Retina (tissue), 1 donor: Measurements from ENCODE around the gene EGFLAM.
"Not testable (repeated sequence)": the region's sequence is repeated elsewhere in the genome, so short reads cannot be mapped to it uniquely, and the experiment has no call there.

Experiments
- DNase-seq: peaks from one replicate; pipeline ENCODE4 v3.0.0-alpha.2; 2016

The EGFLAM gene

GRCh38 chr5:38379350-38379937 is 121.1 kb downstream of the EGFLAM start:
- peak; percentile 46 for DNase-seq

DNA sequence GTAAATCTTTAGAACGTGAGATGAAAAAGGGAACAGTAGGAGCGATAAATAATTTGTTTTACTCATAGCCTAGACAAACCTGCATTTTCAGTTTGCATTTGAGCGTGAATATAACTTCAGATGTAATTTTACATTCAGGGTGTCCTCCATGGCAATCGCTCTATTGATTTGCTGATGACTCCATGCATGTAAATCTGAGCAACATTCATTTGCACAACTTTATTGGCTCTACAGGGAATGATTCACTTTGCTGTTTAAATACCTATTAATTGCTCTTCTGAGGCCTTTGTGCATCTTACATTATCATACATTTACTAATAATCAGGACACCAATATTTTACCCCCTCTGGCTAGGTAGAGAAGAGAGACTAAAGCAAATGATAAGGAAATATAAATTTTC is 122.2 kb downstream of the EGFLAM start:
- DNase-seq = no peak

DNA sequence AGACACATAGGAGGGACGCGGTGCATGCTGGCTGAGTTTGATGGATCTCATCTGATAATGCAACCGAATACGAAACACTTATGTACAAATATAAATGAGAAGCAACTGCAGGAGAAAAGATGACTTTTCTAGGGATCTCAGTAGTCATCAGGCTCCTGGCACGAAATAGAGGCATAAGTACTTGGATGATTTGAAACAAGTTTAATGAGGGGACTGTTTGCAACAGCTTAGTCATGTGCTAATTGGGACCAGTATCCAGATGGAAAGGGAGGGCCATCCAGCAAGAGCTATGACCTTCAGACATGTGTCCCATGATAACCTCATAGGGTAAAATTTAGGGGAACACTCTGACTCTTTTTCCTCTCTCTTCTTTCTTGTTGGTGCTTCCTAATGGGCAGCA is 123.0 kb downstream of the EGFLAM start:
- DNase-seq = no peak

DNA sequence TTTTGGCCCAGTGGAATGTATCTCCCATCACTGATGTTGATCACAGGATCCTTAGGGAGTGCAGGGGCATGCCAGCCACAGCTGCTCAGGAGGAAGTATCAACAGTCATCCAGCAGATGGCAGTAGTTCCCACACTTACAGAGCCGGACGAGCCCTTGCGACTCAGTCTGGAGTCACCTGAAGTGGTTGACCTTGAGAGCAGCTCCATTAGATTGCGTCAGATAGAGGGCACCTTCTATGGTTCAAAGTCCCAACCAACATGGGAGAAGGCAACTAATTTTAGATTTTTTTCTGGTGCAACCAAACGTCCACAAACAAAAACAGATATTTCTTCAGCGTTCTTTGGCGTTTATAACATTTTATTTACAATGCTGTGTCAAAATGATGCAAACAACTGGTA is 124.5 kb downstream of the EGFLAM start:
- peak; percentile 63 for DNase-seq

DNA sequence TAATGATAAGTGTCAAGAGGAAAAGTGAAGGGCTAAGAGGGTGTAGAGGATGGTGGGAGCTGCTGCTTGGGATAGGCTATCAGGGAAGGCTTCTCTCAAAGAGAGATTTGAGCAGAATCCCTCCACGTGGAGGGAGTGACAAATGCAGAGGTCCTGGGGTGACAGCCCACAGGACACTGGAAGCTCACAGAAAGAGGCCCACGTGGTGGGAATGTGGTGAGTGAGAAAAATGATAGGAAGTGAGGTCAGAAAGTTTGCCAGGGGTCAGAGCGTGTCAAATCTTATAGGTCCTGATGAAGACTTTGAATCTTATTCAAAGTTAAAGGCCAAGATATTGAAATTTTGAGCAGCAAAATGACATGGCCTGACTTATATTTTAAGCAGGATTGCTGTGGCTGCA is 125.3 kb downstream of the EGFLAM start:
- no peak for DNase-seq

- DNase-seq = no peak
Measured at GRCh38 chr5:38384396-38384795, 126.0 kb downstream of the EGFLAM start.

DNA sequence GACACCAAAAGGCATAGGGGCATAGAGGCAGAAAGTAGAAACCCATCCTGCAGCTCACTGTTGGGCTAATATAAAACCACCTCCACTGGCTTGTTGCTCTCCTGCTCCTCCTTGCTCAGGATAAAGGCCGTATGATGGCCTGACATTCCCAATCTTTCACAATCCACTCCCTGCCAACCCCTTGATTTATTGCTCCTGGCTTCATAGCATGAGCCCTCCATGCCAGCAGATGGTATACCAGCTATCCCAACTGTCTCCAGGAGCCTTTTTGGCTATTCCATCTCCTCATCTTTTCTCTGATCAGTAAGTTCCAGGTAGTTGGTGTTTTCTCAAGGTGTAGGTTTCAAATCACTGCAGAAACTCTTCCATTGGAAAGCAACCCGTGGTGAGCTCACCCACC is 128.8 kb downstream of the EGFLAM start:
- DNase-seq = no peak

GRCh38 chr5:38393636-38394035 is 135.3 kb downstream of the EGFLAM start:
- no peak for DNase-seq

- DNase-seq = no peak
Measured at GRCh38 chr5:38396766-38397165, 138.4 kb downstream of the EGFLAM start.

DNA sequence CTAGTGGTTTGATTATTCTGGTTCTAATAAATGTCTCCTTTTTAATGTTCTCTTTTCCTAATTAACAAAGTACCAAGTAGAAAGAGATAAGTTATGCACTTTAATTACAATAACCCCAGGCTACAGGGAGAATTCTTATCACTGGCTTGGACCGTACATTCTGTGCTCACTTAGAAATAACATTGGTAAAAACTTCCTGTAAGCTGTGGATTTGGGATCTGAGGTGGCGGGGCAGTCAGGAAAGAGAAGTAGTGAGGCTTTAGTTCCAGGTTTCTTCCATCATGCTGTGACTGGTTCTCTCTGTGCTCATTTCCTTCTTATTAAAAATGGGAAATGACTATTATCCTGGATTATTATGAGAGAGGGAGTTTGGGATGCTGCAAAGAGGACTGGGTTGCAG is 142.0 kb downstream of the EGFLAM start:
- no peak for DNase-seq

GRCh38 chr5:38401145-38401544 is 142.8 kb downstream of the EGFLAM start:
- DNase-seq = no peak

DNA sequence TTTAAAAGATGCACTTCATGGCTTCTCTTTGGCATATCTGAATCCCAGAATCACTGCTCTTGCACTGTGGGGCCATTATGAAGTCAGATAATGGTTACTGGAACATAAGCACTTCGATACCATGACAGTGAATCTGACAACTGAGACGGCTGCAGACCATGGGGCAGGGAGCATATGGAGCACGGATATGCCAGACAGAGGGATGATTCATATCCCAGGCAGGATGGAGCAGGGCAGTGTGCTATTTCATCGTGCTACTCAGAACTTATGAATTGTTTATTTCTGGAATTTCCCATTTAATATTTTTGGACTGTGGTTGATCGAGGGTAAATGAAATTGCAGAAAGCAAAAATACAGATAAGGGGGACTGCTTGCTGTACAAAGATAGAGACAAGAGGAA is 145.0 kb downstream of the EGFLAM start:
- no peak for DNase-seq

DNA sequence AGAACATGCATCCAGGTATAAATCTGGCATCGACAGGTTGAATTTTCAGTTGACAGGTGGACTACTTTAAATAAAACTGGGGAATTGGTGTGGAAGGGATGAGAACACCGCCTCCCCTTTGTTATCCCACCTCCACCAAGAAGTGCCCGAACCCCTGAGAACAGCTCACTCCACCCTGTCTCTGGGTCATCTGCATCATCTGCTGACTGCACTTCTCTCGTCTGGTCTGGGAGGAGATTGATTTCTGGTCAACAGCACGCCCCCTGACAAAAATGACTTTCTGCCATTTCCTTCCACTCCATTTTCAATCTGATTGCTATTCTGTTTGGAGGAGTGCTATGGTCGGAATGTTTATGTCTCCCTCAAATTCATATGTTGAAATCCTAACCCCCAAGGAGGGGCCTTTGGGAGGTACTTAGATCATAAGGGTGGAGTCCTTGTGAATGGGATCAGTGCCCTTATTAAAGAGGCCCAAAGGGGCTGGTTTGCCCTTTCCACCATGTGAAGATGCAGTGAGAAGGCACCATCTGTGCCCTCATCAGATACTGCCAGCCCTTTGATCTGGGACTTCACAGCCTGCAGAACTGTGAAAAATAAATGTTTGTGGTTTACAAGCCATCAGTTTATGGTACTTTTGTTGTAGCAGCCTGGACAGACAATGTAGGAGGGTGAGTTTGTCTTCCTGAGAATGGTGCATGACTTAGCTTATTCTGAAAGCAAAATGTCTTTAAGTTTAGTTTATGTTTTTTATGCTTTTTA is 145.7 kb downstream of the EGFLAM start:
- no peak for DNase-seq

- DNase-seq = no peak
Measured at GRCh38 chr5:38404667-38405276, 146.4 kb downstream of the EGFLAM start.

DNA sequence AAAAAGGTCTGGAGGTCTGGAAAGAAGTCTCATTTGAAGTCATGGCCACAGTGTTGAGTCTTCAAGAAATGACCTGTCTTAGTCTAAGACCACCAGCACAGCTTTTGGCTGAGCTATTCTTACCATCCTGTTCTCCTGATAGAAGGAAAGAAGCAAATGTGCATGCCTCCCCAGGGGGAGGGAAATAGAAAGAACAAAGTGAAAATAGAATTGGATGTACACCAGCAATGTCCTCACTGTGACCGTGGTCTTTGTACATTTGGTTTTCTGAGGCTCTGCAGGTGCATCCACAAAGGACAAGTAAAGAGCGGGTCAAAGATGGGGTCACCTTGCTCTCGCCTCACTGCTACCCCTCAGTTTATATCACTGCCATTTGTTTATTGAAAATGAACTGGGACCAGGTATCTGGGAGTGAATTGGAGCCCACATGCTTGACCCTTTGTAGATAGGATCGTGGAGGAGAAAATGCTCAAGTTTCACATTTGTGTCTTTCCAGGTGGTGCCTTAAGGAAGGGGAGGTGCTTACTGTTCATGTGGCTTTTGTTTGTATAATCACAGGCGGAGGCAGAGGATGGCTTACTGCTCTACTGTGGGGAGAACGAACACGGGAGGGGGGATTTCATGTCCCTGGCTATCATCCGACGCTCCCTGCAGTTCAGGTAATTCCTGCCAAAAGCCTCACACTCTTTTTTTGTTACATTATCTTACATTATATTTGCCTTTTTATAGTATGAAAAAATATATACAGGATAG is 150.3 kb downstream of the EGFLAM start:
- DNase-seq = no peak

DNA sequence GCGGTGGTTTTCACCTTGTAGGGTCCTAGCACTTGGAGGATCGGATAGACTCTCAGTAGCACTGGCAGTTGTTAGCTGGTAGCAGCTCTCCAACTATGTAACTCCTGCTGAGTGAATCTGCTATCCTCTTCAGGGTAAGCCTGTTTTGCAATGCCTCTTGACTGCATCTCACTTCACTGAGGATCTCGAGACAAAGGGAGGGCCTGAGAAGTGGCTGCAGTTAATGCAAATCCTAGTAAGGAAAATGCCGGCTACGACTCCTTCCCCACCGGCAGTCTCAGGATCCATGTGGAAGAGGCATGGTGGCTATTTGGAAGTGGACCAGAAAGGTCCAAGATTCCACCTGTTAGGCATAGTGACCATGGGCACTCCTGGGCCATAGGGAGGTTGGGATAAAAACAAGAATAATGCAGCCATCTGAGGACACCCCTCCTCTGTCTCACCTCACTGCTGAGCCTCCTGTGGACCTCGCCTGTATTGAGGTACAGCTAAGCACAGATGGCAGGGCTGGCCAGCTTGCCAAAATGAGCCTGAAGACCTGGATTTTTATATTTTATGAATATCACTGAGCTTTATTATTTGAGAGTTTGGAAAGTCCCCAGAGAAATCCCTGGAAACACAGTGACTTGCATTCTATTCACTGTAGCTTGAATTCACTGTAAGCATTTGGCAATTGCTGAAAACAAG is 152.1 kb downstream of the EGFLAM start:
- DNase-seq = no peak

DNA sequence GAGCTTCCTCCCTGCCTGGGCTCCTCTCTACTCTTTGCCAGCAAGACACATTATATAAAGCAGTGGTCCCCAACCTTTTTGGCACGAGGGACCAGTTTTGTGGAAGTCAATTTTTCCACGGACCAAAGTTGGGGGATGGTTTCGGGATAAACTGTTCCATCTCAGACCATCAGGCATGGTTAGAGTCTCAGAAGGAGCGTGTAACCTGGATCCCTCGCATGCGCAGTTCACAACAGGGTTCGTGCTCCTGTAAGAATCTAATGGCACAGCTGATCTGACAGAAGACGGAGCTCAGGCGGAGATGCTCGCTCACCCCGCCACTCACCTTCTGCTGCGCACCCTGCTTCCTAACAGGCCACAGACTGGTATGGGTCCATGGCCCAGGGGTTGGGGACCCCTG is 155.3 kb downstream of the EGFLAM start:
- no peak for DNase-seq

GRCh38 chr5:38414348-38414747 is 156.0 kb downstream of the EGFLAM start:
- DNase-seq = no peak

GRCh38 chr5:38415772-38416171 is 157.4 kb downstream of the EGFLAM start:
- not testable (repeated sequence) for DNase-seq

- no peak for DNase-seq
Measured at GRCh38 chr5:38417658-38418017, 159.3 kb downstream of the EGFLAM start.

GRCh38 chr5:38420246-38420645 is 161.9 kb downstream of the EGFLAM start:
- DNase-seq = no peak

DNA sequence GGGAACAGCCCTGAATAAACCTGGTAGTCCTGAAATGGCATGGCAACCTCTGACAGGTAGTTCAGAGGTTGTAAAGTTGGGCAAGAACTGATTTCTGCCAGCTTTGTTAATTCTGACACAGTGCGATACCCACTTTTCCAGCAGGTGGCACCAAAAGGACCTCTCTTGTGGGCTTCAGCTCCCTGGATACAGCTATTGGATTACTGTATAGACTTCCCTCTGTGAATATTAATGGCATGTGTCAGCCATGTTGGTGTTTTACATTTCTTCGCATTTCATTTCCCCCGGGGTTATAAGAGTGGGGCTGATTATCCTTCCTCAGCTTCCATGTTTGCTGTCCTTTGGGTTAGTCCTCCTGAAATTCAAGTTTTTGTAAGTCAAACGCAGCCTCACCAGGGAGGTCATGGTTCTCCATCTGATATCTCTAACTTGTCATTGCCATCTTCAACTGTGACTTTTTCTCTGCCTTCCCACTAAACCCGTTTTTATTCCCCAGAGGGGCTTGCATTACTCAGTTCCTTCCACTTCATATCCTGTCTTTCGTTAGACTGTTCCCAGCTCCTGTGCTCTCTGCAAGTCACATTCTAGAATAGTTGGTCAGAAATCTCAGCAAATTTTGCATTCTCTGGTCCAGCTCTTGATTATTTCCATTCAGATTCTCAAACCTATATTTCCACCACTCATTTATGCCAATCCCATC is 162.5 kb downstream of the EGFLAM start:
- DNase-seq = peak; percentile 49

DNA sequence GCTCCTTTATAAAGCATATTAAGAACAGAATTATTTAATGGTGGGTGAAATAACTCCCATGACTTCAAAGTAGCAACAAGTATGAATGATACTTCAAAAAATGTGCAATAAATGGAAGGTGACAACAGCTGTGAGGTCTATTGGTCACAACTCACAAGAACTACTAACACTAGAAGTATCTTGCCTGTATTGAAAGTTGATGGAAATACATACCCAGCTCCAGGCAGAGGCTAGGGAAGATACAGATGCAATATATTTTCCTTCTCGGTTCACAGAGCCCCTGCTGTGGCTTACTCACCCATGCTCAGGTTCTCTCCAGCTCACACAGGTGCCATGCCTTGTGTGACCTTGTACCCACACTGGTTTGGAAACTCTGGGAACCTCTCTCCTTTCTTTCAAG is 164.3 kb downstream of the EGFLAM start:
- no peak for DNase-seq
